GM23248 (cell line): ENCODE data around the gene OXGR1.

ENCODE experiments used
- EZH2 ChIP-seq: fragments of 200-600 bp; sonication (generic); IDR thresholded peaks from 2 replicates; pipeline ENCODE4 v1.6.1; 2018; ENCODE audit warnings: antibody characterized with exemption, mild to moderate bottlenecking; ENCODE audit not compliant: insufficient read depth, poor library complexity, severe bottlenecking
- EZH2phosphoT487 ChIP-seq: fragments of 200-600 bp; sonication (generic); IDR thresholded peaks from 2 replicates; pipeline ENCODE4 v1.6.1; 2018; ENCODE audit warnings: antibody characterized with exemption, moderate library complexity, mild to moderate bottlenecking, low read depth; ENCODE audit not compliant: insufficient read depth

GRCh38 chr13:96960379-96960778, 33.9 kb downstream of the OXGR1 start:
- TF ChIP-seq EZH2 (no peak), EZH2phosphoT487 (no peak)
